Measurements from ENCODE around the gene PPFIA4. TPM values are rescaled to one million over a fixed set of nuclear protein-coding genes. Genes with fewer than 3 reads are reported as not detected.

The PPFIA4 gene
- total RNA-seq, 1 experiment from 2014 or later: 10.8 TPM

GRCh38 chr1:203046984-203047630 lies 20.8 kb downstream of the PPFIA4 start (continued):
- no peak for TF ChIP-seq CTCF (IDR thresholded peaks at IDR 0.05 in 2 of 3, conservative IDR thresholded peaks at IDR 0.05 in 1 of 3; ENCODE audit: borderline replicate concordance in 1 of 3, insufficient read depth in 1 of 3, low read depth in 2 of 3, low read length in 2 of 3)

GRCh38 chr1:203048086-203048485 lies 21.8 kb downstream of the PPFIA4 start:
- Histone ChIP-seq H3K9me2 (ENCODE audit: insufficient read depth) (no peaks in the 10 kb centered on the region), H3K27me3 (ENCODE audit: insufficient read depth, low read length) (no peaks in the 10 kb centered on the region), H3K4me1 (ENCODE audit: control insufficient read depth in 1 of 2, insufficient read depth in 2 of 2, low read length in 2 of 2) (peaks cover 8 to 20% of the 10 kb centered on the region in 2 experiments), H3K79me2 (ENCODE audit: insufficient read depth, low read length) (no peaks in the 10 kb centered on the region), H3K36me3 (ENCODE audit: control insufficient read depth in 1 of 2, insufficient read depth in 2 of 2, low read length in 2 of 2) (0 out of 4 replicates have a peak, but pooled peaks cover 0 to 3% of the 10 kb centered on the region in 2 experiments), H2AFZ (ENCODE audit: low read depth, low read length, poor library complexity, severe bottlenecking) (no peak overlapping the region), H4K20me1 (ENCODE audit: insufficient read depth) (no peaks in the 10 kb centered on the region), H3K4me3 (replicated peaks in 1 of 2; ENCODE audit: low read depth in 1 of 2, low read length in 2 of 2) (no peak overlapping the region), H3K9ac (ENCODE audit: low read length) (no peak overlapping the region), H3K9me3 (ENCODE audit: control insufficient read depth in 1 of 2, insufficient read depth in 1 of 2, low read depth in 1 of 2, low read length in 2 of 2) (no peaks in the 10 kb centered on the region), H3K27ac (ENCODE audit: low read depth, low read length) (no peak overlapping the region), H3K4me2 (ENCODE audit: low read length) (no peak overlapping the region)
- TF ChIP-seq MAX (IDR thresholded peaks at IDR 0.05) (no peak), EGR1 (IDR thresholded peaks at IDR 0.05; ENCODE audit: low read depth) (no peak), FOSL1 (IDR thresholded peaks at IDR 0.05; ENCODE audit: low read depth) (no peak), CTCF (IDR thresholded peaks at IDR 0.05 in 2 of 3, conservative IDR thresholded peaks at IDR 0.05 in 1 of 3; ENCODE audit: borderline replicate concordance in 1 of 3, insufficient read depth in 1 of 3, low read depth in 2 of 3, low read length in 2 of 3) (no peak), ZNF274 (IDR thresholded peaks at IDR 0.05; ENCODE audit: low read depth, low read length) (no peak), RAD21 (IDR thresholded peaks at IDR 0.05; ENCODE audit: low read depth) (no peak), CBX3 (IDR thresholded peaks at IDR 0.05; ENCODE audit: low read depth) (no peak), SRF (IDR thresholded peaks at IDR 0.05; ENCODE audit: low read depth) (no peak), ELF1 (IDR thresholded peaks at IDR 0.05; ENCODE audit: borderline replicate concordance, low read depth) (no peak), EZH2 (IDR thresholded peaks at IDR 0.05) (no peak), ZFX (IDR thresholded peaks at IDR 0.05) (no peak), SP1 (IDR thresholded peaks at IDR 0.05; ENCODE audit: low read depth) (no peak), YY1 (IDR thresholded peaks at IDR 0.05; ENCODE audit: extremely low read depth, insufficient replicate concordance, low read depth, low read length) (no peak), SIN3A (IDR thresholded peaks at IDR 0.05; ENCODE audit: low read depth) (no peak), EZH2phosphoT487 (IDR thresholded peaks at IDR 0.05; ENCODE audit: borderline replicate concordance) (no peak), POLR2A (IDR thresholded peaks at IDR 0.05; ENCODE audit: borderline replicate concordance, extremely low read depth, insufficient read depth, insufficient read length) (no peak), REST (IDR thresholded peaks at IDR 0.05; ENCODE audit: low read depth) (no peak)
- CTCF ChIA-PET: interaction anchor here (1.3 kb wide), 1 partner anchor 8 kb away, joined by 8 read pairs; no protein-coding TSS in a partner anchor
- RAD21 ChIA-PET (ENCODE audit: low non-redundant PET in 1 of 2, low total read pairs in 2 of 2, uncharacterized antibody in 2 of 2, unreplicated experiment in 2 of 2): interaction anchor here in 1 of 2 experiments (0.6 kb wide), 1 partner anchor 16 kb away, joined by 3 read pairs; no protein-coding TSS in a partner anchor
- DNase-seq (ENCODE audit: low read depth, low spot score): no peak
- BruUV-seq (replicated peaks): no TSS peak
- intact Hi-C loops (cut with micrococcal nuclease): no loop called here
- POLR2A ChIA-PET: no interaction called here
- peak; percentile 43; the same call in 1 of the 2 replicates for ATAC-seq

Data from HCT116 (cell line).